WI38 (cell line): ENCODE data around the gene DDX10.

Experiments
- H3K4me3 ChIP-seq: 2 replicates; pipeline ENCODE4 v1.5.1; 2011; ENCODE audit warnings: low read depth, mild to moderate bottlenecking, control low read depth, low read length
- CTCF ChIP-seq: IDR thresholded peaks from 2 replicates; pipeline ENCODE4 v1.5.1; 2012; ENCODE audit warnings: low read depth, mild to moderate bottlenecking, control low read depth, low read length

The DDX10 gene

GRCh38 chr11:108715239-108715638 is 50.4 kb downstream of the DDX10 start:
- no peak for TF ChIP-seq CTCF

GRCh38 chr11:108718466-108718865 is 53.6 kb downstream of the DDX10 start:
- H3K4me3 ChIP-seq: no peak overlapping the region
- no peak for TF ChIP-seq CTCF

More at GRCh38 chr11:108715239-108715638, 50.4 kb downstream of the DDX10 start:
- no peak overlapping the region for H3K4me3 ChIP-seq

- TF ChIP-seq CTCF: no peak
- no peak overlapping the region for H3K4me3 ChIP-seq
Observed at GRCh38 chr11:108724974-108725689, 60.3 kb downstream of the DDX10 start.

- TF ChIP-seq CTCF: no peak
- H3K4me3 ChIP-seq: no peak overlapping the region
Observed at GRCh38 chr11:108726077-108726800, 61.4 kb downstream of the DDX10 start.

- TF ChIP-seq CTCF: no peak
- no peak overlapping the region for H3K4me3 ChIP-seq
Observed at GRCh38 chr11:108727665-108728064, 62.8 kb downstream of the DDX10 start.

- TF ChIP-seq CTCF: no peak
- H3K4me3 ChIP-seq: no peak overlapping the region
Observed at GRCh38 chr11:108729227-108729871, 64.5 kb downstream of the DDX10 start.

GRCh38 chr11:108732395-108732794 is 67.5 kb downstream of the DDX10 start:
- no peak overlapping the region for H3K4me3 ChIP-seq
- TF ChIP-seq CTCF: no peak
